Measurements from ENCODE around the gene ZCCHC14.

GRCh38 chr16:87425941-87426340, 66.9 kb downstream of the ZCCHC14 start:
- no peak for TF ChIP-seq CTCF (optimal IDR thresholded peaks at IDR 0.05 in 1 of 3, IDR thresholded peaks at IDR 0.05 in 1 of 3, conservative IDR thresholded peaks at IDR 0.05 in 1 of 3; ENCODE audit: extremely low read depth in 1 of 3, insufficient read depth in 2 of 3, low read length in 3 of 3)
- no peak for TF ChIP-seq EZH2 (IDR thresholded peaks at IDR 0.05; ENCODE audit: low read length)

All from keratinocyte (primary cell).